ENCODE results near the gene TMTC2. TPM values are rescaled to one million over a fixed set of nuclear protein-coding genes. Genes with fewer than 3 reads are reported as not detected.
A peak's percentile ranks its signal among the peaks of the same experiment; 100 is the strongest.

TMTC2 gene
- total RNA-seq, 1 experiment from 2014 or later, result 1.7 TPM

DNA sequence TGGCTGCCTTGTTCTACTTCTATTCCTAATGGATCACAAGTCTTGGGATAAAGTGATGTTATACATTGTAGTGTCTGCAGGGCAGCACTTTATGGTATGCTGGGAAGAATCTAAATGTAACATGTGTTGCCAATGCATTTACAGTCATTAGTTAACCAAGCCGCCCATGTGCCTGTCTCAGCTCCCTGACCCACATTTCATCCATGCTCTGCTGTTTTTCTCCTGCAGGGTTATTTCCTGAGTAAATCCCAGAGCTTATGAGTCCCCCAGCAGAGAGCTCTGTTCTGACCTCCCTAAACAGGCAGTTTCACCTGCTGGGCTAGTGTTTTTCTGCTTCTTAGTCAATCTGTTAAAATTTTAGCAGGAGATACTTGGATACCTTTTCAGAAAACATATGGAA is 4.4 kb upstream of the TMTC2 start:
- Mint-ChIP-seq H3K27ac (ENCODE audit: low read depth, unreplicated experiment) (peak overlapping the region; percentile 7), H3K4me3 (ENCODE audit: unreplicated experiment) (no peak overlapping the region), H3K27me3 (ENCODE audit: insufficient read depth, unreplicated experiment) (no peaks in the 10 kb centered on the region), H3K36me3 (ENCODE audit: insufficient read depth, unreplicated experiment) (no peaks in the 10 kb centered on the region), H3K9me3 (ENCODE audit: unreplicated experiment) (no peaks in the 10 kb centered on the region), H3K4me1 (ENCODE audit: insufficient read depth, unreplicated experiment) (peaks cover 10% of the 10 kb centered on the region)
- CTCF ChIA-PET, result interaction anchor here (0.7 to 0.8 kb wide), 2 partner anchors 37 to 1821 kb away, joined by 3 read pairs; no protein-coding TSS in a partner anchor
- POLR2A ChIA-PET, result interaction anchor here (0.9 kb wide), 1 partner anchor 9 kb away, joined by 3 read pairs; no protein-coding TSS in a partner anchor
- no TSS peak for BruUV-seq (replicated peaks)
- TF ChIP-seq, protein P1, sequence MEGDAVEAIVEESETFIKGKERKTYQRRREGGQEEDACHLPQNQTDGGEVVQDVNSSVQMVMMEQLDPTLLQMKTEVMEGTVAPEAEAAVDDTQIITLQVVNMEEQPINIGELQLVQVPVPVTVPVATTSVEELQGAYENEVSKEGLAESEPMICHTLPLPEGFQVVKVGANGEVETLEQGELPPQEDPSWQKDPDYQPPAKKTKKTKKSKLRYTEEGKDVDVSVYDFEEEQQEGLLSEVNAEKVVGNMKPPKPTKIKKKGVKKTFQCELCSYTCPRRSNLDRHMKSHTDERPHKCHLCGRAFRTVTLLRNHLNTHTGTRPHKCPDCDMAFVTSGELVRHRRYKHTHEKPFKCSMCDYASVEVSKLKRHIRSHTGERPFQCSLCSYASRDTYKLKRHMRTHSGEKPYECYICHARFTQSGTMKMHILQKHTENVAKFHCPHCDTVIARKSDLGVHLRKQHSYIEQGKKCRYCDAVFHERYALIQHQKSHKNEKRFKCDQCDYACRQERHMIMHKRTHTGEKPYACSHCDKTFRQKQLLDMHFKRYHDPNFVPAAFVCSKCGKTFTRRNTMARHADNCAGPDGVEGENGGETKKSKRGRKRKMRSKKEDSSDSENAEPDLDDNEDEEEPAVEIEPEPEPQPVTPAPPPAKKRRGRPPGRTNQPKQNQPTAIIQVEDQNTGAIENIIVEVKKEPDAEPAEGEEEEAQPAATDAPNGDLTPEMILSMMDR (IDR thresholded peaks at IDR 0.05; ENCODE audit: unreplicated experiment), result no peak
- intact Hi-C loops (cut with micrococcal nuclease), result loop anchor here (10.0 kb wide), 2 partner anchors 212 to 752 kb away; no protein-coding TSS in a partner anchor
- no peak for DNase-seq (ENCODE audit: unreplicated experiment)

DNA sequence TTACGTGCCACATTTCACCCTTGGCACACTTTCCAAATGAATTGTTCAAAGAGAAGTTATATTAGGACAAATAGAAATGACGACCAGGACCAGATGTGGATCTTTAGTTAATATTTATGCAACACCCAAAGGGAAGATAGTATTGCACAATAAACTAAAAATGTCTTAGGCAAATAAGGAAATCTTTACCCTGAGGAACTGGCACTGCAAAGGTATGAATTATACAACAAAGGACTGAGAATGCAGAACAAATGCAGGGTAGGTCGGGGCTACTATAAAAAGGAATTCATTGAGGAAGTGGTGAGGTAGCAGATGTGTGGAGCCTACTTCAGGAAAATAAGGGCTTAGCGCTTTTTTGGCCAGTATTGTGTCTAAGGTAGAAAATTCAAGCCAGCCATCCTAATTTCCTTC is 3.9 kb upstream of the TMTC2 start:
- ChIA-PET POLR2A (no interaction called here), CTCF (interaction anchor here (0.7 to 4.4 kb wide), 2 partner anchors 37 to 1141 kb away, joined by 3 to 58 read pairs; no protein-coding TSS in a partner anchor)
- BruUV-seq (replicated peaks), result no TSS peak
- H3K27ac Mint-ChIP-seq (ENCODE audit: low read depth, unreplicated experiment), result peak overlapping the region; percentile 7
- no peaks in the 10 kb centered on the region for H3K9me3 Mint-ChIP-seq (ENCODE audit: unreplicated experiment)
- H3K36me3 Mint-ChIP-seq (ENCODE audit: insufficient read depth, unreplicated experiment), result no peaks in the 10 kb centered on the region
- no peaks in the 10 kb centered on the region for H3K27me3 Mint-ChIP-seq (ENCODE audit: insufficient read depth, unreplicated experiment)
- H3K4me3 Mint-ChIP-seq (ENCODE audit: unreplicated experiment), result no peak overlapping the region
- DNase-seq (ENCODE audit: unreplicated experiment), result peak; percentile 54
- peaks cover 11% of the 10 kb centered on the region for H3K4me1 Mint-ChIP-seq (ENCODE audit: insufficient read depth, unreplicated experiment)
- TF ChIP-seq, protein P1 (IDR thresholded peaks at IDR 0.05; ENCODE audit: unreplicated experiment), result no peak
- intact Hi-C loops (cut with micrococcal nuclease), result loop anchor here (10.0 kb wide), 2 partner anchors 212 to 752 kb away; no protein-coding TSS in a partner anchor

DNA sequence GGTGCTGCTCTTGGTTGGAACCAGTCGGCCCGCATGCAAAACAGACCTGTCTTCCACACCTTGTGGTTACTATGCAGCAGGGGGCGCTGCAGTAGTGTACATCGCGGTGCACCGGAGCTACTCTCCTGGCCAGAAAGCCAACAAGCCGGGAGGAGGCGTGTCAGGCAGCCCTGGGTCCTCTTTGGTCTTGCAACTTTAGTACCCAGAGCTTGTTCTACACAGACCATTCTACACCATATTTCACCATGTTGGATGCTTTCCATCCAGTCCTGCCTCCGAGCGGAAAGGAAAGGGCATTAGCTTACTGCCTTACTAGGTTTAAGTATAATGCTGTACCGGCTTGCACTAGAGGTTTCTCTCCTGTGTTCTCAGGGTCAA is 927 bp upstream of the TMTC2 start:
- Mint-ChIP-seq H3K4me3 (ENCODE audit: unreplicated experiment) (peak overlapping the region; percentile 85), H3K4me1 (ENCODE audit: insufficient read depth, unreplicated experiment) (peaks cover 16% of the 10 kb centered on the region), H3K36me3 (ENCODE audit: insufficient read depth, unreplicated experiment) (no peaks in the 10 kb centered on the region), H3K27me3 (ENCODE audit: insufficient read depth, unreplicated experiment) (no peaks in the 10 kb centered on the region), H3K9me3 (ENCODE audit: unreplicated experiment) (no peaks in the 10 kb centered on the region), H3K27ac (ENCODE audit: low read depth, unreplicated experiment) (no peak overlapping the region)
- intact Hi-C loops (cut with micrococcal nuclease), result loop anchor here (1.0 to 10.0 kb wide), 7 partner anchors 159 to 1818 kb away; no protein-coding TSS in a partner anchor
- TF ChIP-seq, protein P1 (IDR thresholded peaks at IDR 0.05; ENCODE audit: unreplicated experiment), result peak; percentile 77
- peak; percentile 96 for DNase-seq (ENCODE audit: unreplicated experiment)
- POLR2A ChIA-PET, result interaction anchor here (0.7 to 2.6 kb wide), 9 partner anchors 35 to 1739 kb away, joined by 3 to 9 read pairs (median 3); no protein-coding TSS in a partner anchor
- BruUV-seq (replicated peaks), result no TSS peak
- CTCF ChIA-PET, result interaction anchor here (0.5 to 4.4 kb wide), 84 partner anchors 10 to 1934 kb away, joined by 3 to 58 read pairs (median 4); partner anchors contain the start of genes CCDC59 and METTL25

DNA sequence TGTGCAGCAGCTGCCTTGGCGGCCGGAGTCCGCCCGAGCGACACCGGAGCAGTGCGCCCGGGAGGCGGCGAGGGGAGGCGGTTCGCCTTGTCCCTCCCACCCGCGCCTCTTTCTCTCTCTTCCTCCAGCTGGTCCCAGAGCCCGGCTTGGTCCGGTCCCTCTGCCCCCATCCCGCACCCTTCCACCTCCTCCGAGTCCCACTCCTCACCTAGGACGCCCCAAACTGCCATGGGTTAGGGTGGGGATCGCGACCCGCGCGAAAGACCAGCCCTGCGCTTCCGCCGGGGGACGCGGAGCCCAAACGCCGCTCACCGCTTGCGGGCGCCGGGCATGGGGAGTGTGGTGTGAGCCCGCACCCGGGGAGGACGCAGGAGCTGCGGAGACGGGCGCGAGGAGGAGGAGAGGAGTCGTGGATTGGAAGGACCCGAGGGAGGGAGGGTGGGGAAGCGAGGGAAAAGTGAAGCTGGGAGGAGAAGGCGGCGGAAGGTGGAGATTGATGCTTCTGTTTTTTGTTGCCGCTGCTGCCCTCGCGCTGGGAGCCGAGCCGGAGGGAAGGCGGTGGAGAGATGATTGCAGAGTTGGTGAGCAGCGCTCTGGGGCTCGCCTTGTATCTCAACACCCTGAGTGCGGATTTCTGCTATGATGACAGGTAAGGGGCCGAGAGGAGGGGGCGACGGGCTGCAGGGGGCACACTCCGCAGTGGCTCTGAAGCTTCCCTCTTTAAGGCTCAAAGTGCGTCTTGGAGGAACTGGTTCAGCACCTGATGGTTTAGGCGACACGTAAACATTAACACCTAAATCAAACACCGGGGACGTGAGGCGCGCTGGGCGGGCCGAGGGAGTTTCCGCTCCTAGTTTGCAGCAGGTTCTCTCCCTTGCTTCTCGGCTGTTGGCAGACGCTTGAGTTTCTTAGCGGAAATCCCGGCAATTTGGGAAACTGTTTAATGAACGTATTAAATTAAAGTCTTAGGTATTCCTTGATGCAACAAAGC is 610 bp downstream of the TMTC2 start:
- Mint-ChIP-seq H3K36me3 (ENCODE audit: insufficient read depth, unreplicated experiment) (no peaks in the 10 kb centered on the region), H3K27ac (ENCODE audit: low read depth, unreplicated experiment) (peak overlapping the region; percentile 61), H3K27me3 (ENCODE audit: insufficient read depth, unreplicated experiment) (no peaks in the 10 kb centered on the region), H3K4me1 (ENCODE audit: insufficient read depth, unreplicated experiment) (peaks cover 15% of the 10 kb centered on the region), H3K9me3 (ENCODE audit: unreplicated experiment) (no peaks in the 10 kb centered on the region), H3K4me3 (ENCODE audit: unreplicated experiment) (peak overlapping the region; percentile 85)
- TF ChIP-seq, protein P1 (IDR thresholded peaks at IDR 0.05; ENCODE audit: unreplicated experiment), result no peak
- ChIA-PET CTCF (interaction anchor here (0.6 to 4.4 kb wide), 21 partner anchors 9 to 1836 kb away, joined by 3 to 58 read pairs (median 6); no protein-coding TSS in a partner anchor), POLR2A (interaction anchor here (0.7 to 2.6 kb wide), 10 partner anchors 10 to 1169 kb away, joined by 3 to 9 read pairs (median 3); no protein-coding TSS in a partner anchor)
- peak; percentile 71 for DNase-seq (ENCODE audit: unreplicated experiment)
- BruUV-seq (replicated peaks), result no TSS peak
- intact Hi-C loops (cut with micrococcal nuclease), result loop anchor here (2.0 to 10.0 kb wide), 5 partner anchors 161 to 1709 kb away; no protein-coding TSS in a partner anchor
